ENCODE results near the gene MRTO4.

Gene MRTO4

GRCh38 chr1:19307794-19308508 lies 56.3 kb downstream of the MRTO4 start:
- Histone ChIP-seq H3K9ac (ENCODE audit: low read depth, low read length) (no peak overlapping the region), H3K27me3 (ENCODE audit: control insufficient read depth, insufficient read depth, low read length) (peaks cover 10% of the 10 kb centered on the region), H3K36me3 (ENCODE audit: control insufficient read depth, insufficient read depth, low read length) (peaks cover 24% of the 10 kb centered on the region), H3K9me3 (ENCODE audit: control insufficient read depth, insufficient read depth, low read length) (no peaks in the 10 kb centered on the region), H3K4me3 (ENCODE audit: low read depth, low read length) (no peak overlapping the region), H3K4me1 (ENCODE audit: control insufficient read depth, insufficient read depth, low read length) (no peaks in the 10 kb centered on the region)

GRCh38 chr1:19308509-19308907 lies 56.9 kb downstream of the MRTO4 start:
- Histone ChIP-seq H3K4me1 (ENCODE audit: control insufficient read depth, insufficient read depth, low read length) (no peaks in the 10 kb centered on the region), H3K9me3 (ENCODE audit: control insufficient read depth, insufficient read depth, low read length) (no peaks in the 10 kb centered on the region), H3K36me3 (ENCODE audit: control insufficient read depth, insufficient read depth, low read length) (peaks cover 20% of the 10 kb centered on the region), H3K9ac (ENCODE audit: low read depth, low read length) (no peak overlapping the region), H3K4me3 (ENCODE audit: low read depth, low read length) (no peak overlapping the region), H3K27me3 (ENCODE audit: control insufficient read depth, insufficient read depth, low read length) (peaks cover 10% of the 10 kb centered on the region)

GRCh38 chr1:19309123-19309813 lies 57.7 kb downstream of the MRTO4 start:
- H3K9ac ChIP-seq (ENCODE audit: low read depth, low read length), result no peak overlapping the region
- H3K27me3 ChIP-seq (ENCODE audit: control insufficient read depth, insufficient read depth, low read length), result peaks cover 10% of the 10 kb centered on the region

More at GRCh38 chr1:19309123-19309813, 57.7 kb downstream of the MRTO4 start:
- Histone ChIP-seq H3K9me3 (ENCODE audit: control insufficient read depth, insufficient read depth, low read length) (no peaks in the 10 kb centered on the region), H3K4me3 (ENCODE audit: low read depth, low read length) (no peak overlapping the region), H3K4me1 (ENCODE audit: control insufficient read depth, insufficient read depth, low read length) (no peaks in the 10 kb centered on the region), H3K36me3 (ENCODE audit: control insufficient read depth, insufficient read depth, low read length) (peaks cover 18% of the 10 kb centered on the region)
